Left hindlimb (tissue), 1 donor: ENCODE results near the gene ZNF467.
A peak's percentile ranks its signal among the peaks of the same experiment; 100 is the strongest.

Experiments used
- DNase-seq: peaks from one replicate; pipeline ENCODE4 v3.0.0-alpha.2; 2018

The ZNF467 gene, protein sequence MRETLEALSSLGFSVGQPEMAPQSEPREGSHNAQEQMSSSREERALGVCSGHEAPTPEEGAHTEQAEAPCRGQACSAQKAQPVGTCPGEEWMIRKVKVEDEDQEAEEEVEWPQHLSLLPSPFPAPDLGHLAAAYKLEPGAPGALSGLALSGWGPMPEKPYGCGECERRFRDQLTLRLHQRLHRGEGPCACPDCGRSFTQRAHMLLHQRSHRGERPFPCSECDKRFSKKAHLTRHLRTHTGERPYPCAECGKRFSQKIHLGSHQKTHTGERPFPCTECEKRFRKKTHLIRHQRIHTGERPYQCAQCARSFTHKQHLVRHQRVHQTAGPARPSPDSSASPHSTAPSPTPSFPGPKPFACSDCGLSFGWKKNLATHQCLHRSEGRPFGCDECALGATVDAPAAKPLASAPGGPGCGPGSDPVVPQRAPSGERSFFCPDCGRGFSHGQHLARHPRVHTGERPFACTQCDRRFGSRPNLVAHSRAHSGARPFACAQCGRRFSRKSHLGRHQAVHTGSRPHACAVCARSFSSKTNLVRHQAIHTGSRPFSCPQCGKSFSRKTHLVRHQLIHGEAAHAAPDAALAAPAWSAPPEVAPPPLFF

GRCh38 chr7:149773446-149774236 is at the start of gene ZNF467:
Gene ZNF467, minus strand, starts transcription at chr7:149773588. Its CDS starts 2,556 bp downstream, at chr7:149771032.
- DNase-seq = peak; percentile 73

DNA sequence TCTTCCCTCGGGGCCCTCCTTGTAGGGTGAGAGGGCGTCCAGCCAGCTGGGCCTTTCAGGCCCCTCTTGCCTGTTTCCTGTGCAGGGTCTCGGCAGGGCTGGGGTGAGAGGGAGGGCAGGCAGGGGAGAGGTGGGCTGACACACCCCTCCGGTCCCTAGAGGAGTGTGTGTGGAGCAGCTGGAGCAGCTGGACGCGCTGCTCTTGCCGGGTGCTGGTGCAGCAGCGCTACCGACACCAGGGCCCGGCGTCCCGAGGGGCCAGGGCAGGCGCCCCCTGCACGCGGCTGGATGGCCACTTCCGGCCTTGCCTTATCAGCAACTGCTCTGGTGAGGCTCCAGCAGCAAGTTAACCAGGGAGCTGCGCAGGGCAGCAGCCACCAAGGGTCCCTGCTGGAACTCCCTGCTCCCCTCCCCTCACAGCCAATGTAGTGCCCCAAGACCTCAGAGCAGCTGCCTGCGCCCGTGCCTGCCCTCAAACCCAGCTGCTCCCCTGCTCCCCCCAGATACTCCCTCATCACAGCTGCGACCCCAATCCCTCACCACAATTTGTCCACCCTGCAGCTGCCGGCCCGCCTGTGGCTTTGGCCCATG is 49.1 kb upstream of the ZNF467 start:
- peak; percentile 45 for DNase-seq

DNA sequence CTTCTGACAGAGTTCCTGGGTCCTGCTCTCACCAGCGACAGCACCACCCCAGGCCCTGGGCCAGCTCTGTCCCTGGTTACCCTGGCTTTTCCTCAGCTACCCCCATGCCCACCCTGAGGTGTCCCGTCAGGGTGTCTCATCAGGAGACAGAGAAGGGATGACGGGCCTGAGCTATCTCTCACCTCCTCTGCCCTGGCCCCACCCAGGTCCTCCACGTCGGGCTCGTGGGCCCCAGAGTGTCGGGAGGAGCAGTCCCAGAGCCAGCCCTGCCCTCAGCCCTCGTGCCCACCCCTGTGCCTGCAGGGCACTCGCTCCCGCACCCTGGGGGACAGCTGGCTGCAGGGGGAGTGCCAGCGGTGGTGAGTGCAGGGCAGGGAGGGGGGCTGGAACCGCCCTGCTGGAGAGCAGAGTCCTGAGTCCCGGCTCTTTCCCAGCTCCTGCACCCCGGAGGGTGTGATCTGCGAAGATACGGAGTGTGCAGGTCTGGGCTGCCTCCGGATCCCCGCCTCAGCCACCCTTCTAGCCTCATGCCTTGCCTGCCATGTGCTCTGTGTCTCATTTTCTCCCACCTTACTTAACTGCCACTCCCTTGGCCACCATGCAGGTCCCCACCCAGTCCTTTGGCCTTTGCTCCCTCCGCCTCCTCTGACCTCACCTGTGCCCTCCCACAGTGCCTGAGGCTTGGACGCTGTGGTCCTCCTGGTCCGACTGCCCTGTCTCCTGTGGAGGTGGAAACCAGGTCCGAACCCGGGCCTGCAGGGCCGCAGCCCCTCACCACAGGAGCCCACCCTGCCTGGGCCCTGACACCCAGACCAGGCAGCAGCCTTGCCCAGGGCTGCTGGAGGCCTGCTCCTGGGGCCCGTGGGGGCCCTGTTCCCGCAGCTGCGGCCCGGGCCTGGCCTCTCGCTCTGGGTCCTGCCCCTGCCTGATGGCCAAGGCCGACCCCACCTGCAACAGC is 48.1 kb upstream of the ZNF467 start:
- peak; percentile 27 for DNase-seq

DNA sequence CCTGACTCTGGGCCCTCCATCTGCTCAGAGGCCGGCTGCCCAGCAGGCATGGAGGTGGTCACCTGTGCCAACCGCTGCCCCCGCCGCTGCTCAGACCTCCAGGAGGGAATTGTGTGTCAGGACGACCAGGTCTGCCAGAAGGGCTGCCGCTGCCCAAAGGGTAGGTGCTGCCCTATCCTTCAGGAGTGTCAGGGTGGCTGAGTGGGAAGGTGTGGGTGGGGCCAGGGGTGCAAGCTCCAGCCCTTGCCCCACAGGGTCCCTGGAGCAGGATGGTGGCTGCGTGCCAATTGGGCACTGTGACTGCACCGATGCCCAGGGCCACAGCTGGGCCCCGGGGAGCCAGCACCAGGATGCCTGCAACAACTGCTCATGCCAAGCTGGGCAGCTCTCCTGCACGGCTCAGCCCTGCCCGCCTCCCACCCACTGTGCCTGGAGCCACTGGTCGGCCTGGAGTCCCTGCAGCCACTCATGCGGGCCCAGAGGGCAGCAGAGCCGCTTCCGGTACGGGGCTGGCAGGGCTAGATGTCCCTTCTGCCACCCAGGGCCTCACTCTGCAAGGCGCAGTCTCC is 47.3 kb upstream of the ZNF467 start:
- DNase-seq = no peak

DNA sequence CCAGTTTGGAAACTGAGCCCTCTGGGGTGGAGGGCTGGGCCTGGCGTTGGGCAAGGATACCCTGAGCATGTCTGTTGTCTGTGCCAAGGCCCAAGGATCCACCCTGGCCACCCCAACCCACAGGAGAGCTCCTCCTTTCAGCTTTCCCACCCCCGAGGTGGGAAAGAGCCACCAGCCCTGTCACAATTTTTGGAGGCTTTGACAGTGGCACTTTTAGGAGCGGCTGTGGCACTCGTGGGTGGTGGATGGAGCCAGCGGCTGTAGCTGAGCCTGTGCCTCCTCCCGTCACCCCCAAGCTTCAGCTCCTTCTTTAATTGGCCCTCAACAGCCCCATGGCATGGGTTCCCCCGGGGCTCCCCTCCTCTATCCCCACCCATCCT is 46.6 kb upstream of the ZNF467 start:
- DNase-seq = no peak

- DNase-seq = no peak
These were observed 46.0 kb upstream of the ZNF467 start for GRCh38 chr7:149819141-149819960.

GRCh38 chr7:149818536-149818840 is 45.1 kb upstream of the ZNF467 start:
- DNase-seq = no peak

- no peak for DNase-seq
These were observed 44.6 kb upstream of the ZNF467 start for GRCh38 chr7:149817836-149818535.

- no peak for DNase-seq
These were observed 43.9 kb upstream of the ZNF467 start for GRCh38 chr7:149817301-149817771.

- no peak for DNase-seq
These were observed 43.4 kb upstream of the ZNF467 start for GRCh38 chr7:149816794-149817193.

GRCh38 chr7:149816267-149816751 is 42.9 kb upstream of the ZNF467 start:
- no peak for DNase-seq

DNA sequence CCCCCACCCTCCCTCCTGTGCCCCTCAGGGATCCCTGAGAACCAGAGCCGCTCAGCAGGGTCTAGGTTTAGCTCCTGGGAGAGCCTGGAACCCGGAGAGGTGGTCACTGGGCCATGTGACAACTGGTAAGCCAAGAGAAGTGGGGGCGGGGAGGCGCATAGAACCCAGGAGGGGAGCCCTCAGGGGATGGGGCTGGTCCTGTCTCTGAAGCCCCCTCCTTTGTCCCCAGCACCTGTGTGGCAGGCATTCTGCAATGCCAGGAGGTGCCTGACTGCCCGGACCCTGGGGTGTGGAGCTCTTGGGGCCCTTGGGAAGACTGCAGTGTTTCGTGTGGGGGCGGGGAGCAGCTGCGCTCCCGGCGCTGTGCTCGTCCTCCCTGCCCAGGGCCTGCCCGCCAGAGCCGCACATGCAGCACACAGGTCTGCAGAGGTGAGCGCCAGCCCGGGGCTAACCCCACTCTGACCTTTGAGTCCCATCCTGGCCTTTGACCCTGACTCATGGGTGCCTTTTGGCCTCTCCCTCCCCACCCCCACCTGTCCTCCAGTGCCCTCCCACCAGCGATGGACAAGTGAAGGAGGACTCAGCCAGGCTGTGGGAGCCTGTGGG is 42.4 kb upstream of the ZNF467 start:
- no peak for DNase-seq

- DNase-seq = no peak
These were observed 41.7 kb upstream of the ZNF467 start for GRCh38 chr7:149815121-149815520.

DNA sequence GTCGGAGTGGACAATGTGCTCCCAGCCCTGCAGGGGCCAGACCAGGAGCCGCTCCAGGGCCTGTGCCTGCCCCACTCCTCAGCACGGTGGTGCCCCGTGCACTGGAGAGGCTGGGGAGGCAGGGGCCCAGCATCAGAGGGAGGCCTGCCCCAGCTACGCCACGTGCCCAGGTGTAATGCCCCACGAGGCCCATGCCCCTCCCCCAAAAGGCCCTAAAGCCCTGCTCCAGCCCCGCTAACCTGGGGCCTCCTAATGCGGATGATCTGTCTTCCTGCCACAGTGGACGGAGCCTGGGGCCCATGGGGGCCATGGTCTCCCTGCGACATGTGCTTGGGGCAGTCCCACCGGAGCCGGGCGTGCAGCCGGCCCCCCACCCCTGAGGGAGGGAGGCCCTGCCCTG is 41.1 kb upstream of the ZNF467 start:
- DNase-seq = no peak

DNA sequence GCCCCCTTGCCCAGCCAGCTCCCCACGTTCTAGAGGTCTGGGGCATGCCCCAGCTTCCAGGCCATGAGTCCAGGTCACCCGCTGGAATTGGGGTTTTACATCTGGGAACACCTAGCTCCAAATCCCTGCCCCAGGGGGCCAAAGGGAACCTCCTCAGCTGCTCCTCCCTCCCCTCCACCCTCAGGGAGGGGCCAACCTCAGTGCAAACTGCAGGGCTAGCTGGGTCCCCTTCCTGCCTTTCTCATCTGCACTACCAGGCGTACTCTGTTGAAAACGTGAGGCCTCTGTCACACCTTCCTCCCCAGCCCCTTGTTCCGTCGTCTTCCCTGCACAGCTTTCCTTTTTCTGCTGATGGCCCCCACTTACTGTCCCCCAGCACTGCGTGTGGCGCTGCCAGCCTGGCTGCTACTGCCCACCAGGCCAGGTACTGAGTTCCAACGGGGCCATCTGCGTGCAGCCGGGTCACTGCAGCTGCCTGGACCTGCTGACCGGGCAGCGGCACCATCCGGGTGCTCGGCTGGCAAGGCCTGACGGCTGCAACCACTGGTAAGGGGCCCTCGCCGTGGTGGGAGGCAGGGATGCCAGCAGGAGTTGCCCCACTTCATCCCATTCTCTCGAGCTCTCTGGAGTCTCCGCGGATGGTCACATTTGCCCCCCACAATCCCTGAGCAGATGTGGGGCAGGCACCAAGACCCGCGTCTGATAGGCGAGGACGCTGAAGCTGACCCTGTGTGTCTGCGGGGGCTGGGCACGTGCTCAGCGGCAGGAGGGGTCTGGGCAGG is 40.1 kb upstream of the ZNF467 start:
- no peak for DNase-seq

DNA sequence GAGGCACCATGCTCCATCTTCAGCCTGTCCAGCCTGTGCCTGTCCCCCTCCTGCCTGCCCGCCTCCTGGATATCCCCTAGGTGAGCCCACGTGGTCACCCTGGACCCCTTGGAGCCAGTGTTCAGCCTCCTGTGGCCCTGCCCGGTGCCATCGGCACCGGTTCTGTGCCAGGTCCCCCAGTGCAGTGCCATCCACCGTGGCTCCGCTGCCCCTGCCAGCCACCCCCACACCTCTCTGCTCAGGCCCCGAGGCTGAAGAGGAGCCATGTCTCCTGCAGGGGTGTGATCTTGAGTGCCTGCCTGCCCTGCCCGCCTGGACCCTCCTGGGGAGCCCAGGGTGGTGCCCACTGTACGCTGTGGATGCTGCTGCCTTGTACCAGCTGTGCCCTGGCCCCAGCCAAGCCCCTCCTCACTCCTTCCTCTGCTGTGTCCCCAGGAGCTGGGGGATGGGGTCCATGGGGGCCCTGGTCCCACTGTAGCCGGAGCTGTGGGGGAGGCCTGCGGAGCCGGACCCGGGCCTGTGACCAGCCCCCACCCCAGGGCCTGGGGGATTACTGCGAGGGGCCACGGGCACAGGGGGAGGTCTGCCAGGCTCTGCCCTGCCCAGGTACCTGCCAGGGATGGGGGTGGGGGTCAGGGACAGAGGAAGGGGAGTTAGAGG is 38.6 kb upstream of the ZNF467 start:
- DNase-seq = no peak

DNA sequence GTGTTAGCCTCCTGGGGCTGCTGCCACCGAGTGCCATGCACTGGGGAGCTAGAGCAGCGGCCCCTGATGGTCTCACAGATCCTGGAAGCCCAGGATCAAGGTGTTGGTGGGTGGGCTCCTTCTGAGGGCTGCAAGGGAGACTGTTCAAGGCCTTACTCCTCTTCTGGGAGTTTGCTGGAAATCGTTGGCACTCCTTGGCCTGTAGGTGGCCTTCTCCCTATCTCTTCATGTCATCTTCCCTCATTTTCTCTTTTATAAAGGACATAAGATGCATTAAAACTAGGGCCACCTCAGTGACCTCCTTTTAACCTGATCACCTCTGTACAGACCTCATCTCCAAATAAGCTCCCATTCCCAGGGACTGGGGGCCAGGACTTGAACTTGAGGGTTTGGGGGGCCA is 37.8 kb upstream of the ZNF467 start:
- DNase-seq = no peak

- no peak for DNase-seq
These were observed 35.8 kb upstream of the ZNF467 start for GRCh38 chr7:149809215-149809614.
